ENCODE data around the gene BACH2. TPM values are rescaled to one million over a fixed set of nuclear protein-coding genes. Genes with fewer than 3 reads are reported as not detected.

BACH2 gene
- total and polyA plus RNA-seq, 2 experiments from 2014 or later, result 1.6 to 5.7 TPM

GRCh38 chr6:89886378-89887120 lies 410.1 kb downstream of the BACH2 start:
- Histone ChIP-seq H3K4me2 (no peak overlapping the region), H3K36me3 (ENCODE audit: insufficient read depth) (no peaks in the 10 kb centered on the region), H3F3A (replicated peaks; ENCODE audit: low read depth) (0 out of 2 replicates have a peak, but pooled peaks cover 6% of the 10 kb centered on the region), H3K4me1 (ENCODE audit: insufficient read depth) (peaks cover 13% of the 10 kb centered on the region), H3K27ac (ENCODE audit: low read depth) (no peak overlapping the region), H3K9me2 (ENCODE audit: insufficient read depth) (no peaks in the 10 kb centered on the region), H3K27me3 (ENCODE audit: insufficient read depth) (peaks cover 6% of the 10 kb centered on the region; the same call in 1 of the 2 replicates), H3K4me3 (no peak overlapping the region), H4K20me1 (replicated peaks; ENCODE audit: insufficient read depth) (no peaks in the 10 kb centered on the region), H2AFZ (peak overlapping the region; percentile 3; the same call in 1 of the 2 replicates), H3K79me2 (replicated peaks; ENCODE audit: insufficient read depth) (no peaks in the 10 kb centered on the region)
- DNase-seq (ENCODE audit: low spot score) (no peak), ATAC-seq (no peak)
- no peaks in the 10 kb centered on the region; the same call in 2 of the 3 replicates for H3K36me3 Mint-ChIP-seq (ENCODE audit: low read depth)
- H3K4me3 Mint-ChIP-seq, result no peak overlapping the region
- H3K27me3 Mint-ChIP-seq (ENCODE audit: insufficient read depth, low read depth, poor library complexity), result peaks cover 11% of the 10 kb centered on the region
- no peak overlapping the region for H3K27ac Mint-ChIP-seq
- no peaks in the 10 kb centered on the region; the same call in 2 of the 3 replicates for H3K9me3 Mint-ChIP-seq
- H3K4me1 Mint-ChIP-seq, result peaks cover 11% of the 10 kb centered on the region
- TF ChIP-seq STAT1 (IDR thresholded peaks at IDR 0.05; ENCODE audit: unreplicated experiment), result no peak
- no peak for TF ChIP-seq ZNF462 (CRISPR knock-in tag; IDR thresholded peaks at IDR 0.05)
- no peak for TF ChIP-seq JUNB (IDR thresholded peaks at IDR 0.05; ENCODE audit: unreplicated experiment)
- no peak for TF ChIP-seq POLR2AphosphoS5 (IDR thresholded peaks at IDR 0.05; ENCODE audit: low read depth)
- no peak for TF ChIP-seq ZNF331 (CRISPR knock-in tag; IDR thresholded peaks at IDR 0.05; ENCODE audit: low read depth)
- no peak for TF ChIP-seq EZH2phosphoT487 (IDR thresholded peaks at IDR 0.05; ENCODE audit: unreplicated experiment)
- TF ChIP-seq REST (IDR thresholded peaks at IDR 0.05; ENCODE audit: unreplicated experiment), result no peak

Small RNA genes lying within 50 kb of the gene (microRNA-seq; reads per million reads assigned to microRNA genes)
- not detected for gene MIR4464

Small RNA genes lying within 50 kb of the gene (small RNA-seq; reads per million reads assigned to genes)
- not detected for gene MIR4464 (ENCODE audit: low replicate concordance)
- gene RF00019 (ENCODE audit: low replicate concordance), result not detected
- gene RN7SKP110 (ENCODE audit: low replicate concordance), result not detected

Measured in GM23338 (cell line).